Measurements from ENCODE around the gene OXSM.

Gene OXSM

GRCh38 chr3:25789596-25790556 is at the start of gene OXSM:
TSS of gene OXSM (plus strand) at chr3:25790090. CDS start at chr3:25791021, 931 bp downstream.
- peak; percentile 84 for DNase-seq

GRCh38 chr3:25744470-25744869 is 45.4 kb upstream of the OXSM start:
- no peak for DNase-seq

GRCh38 chr3:25747033-25747432 is 42.9 kb upstream of the OXSM start:
- DNase-seq = no peak

DNA sequence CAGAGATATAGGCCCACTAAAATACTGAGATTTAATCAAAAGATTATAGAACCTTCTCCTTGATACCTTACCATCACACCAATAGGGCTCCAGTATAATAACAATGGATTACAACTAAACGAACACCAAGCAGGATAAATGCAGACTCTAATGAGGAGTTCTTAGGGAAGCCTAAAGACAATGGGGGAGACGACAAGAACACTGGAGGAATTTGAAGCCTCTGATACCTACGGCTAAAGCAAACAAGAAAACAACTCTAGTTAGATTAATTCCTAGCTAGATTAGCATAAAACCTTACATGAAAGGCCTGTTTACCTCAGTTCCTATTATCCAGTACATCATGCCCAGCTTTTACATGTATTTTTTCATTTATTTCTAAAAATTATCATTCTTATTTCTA is 41.7 kb upstream of the OXSM start:
- no peak for DNase-seq

- no peak for DNase-seq
Observed at GRCh38 chr3:25749031-25749581, 40.8 kb upstream of the OXSM start.

GRCh38 chr3:25751048-25751447 is 38.8 kb upstream of the OXSM start:
- DNase-seq = no peak

DNA sequence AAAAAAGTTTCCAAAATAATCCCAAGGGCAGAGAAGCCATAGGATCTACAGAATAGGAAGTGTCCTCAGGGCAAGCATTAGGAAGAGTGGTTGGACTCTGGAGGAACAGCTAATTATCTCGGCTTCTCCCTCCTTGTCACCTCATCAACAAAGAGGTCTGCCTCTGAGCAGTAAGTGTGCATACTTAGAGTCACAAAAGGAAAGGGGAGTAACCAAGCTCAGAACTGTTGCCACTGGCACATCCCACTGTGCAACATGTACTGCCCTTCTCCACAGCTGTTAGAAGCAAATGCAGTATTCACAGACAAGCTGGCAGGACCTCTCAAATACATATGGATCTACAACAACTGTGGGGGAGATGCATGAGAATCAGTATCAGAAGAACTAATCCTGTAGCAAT is 38.2 kb upstream of the OXSM start:
- no peak for DNase-seq

- no peak for DNase-seq
Observed at GRCh38 chr3:25768851-25769250, 21.0 kb upstream of the OXSM start.

DNA sequence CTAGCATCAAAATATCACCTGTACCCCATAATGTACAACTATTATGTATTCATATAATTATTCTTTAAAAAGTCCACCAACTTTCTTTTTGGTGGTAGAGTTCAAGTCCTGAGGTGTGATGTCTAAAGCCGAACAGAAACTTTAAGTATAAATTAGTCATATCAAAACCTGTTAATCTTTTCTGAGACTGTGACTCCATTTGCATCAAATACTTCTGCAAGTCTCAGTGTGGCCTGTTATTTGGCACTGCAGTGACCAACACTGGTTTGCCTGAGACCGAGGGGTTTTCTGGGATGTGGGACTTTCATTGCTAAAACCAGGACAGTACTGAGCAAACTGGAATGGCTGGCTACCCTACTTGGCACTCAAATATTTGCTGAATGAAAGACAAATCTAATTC is 14.0 kb upstream of the OXSM start:
- no peak for DNase-seq

- no peak for DNase-seq
Observed at GRCh38 chr3:25780618-25781017, 9.3 kb upstream of the OXSM start.

DNA sequence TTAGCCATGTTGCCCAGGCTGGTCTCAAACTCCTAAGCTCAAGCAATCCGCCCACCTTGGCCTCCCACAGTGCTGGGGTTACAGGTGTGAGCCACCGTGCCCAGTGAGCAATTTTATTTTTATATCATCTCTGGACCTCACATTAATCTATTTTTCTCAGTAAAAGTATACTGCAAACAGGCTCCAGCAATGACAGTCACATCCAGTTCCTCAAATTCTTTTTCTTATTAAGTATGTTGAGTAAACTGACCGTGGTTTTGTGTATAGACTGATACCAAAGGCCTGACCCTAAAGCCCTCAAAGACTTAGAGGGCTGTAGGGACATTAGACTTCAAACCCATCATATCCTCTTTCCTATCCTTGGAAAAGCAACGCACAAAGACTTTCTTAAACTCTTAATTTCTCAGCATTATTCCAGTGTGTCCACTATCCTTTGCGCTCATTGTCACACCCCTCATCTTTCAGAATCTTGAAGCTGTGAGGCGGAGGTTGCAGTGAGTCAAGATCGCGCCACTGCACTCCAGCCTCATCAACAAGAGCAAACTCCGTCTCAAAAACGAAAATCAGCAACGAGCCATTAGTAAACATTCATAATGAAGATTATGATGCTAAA is 8.6 kb upstream of the OXSM start:
- DNase-seq = no peak

DNA sequence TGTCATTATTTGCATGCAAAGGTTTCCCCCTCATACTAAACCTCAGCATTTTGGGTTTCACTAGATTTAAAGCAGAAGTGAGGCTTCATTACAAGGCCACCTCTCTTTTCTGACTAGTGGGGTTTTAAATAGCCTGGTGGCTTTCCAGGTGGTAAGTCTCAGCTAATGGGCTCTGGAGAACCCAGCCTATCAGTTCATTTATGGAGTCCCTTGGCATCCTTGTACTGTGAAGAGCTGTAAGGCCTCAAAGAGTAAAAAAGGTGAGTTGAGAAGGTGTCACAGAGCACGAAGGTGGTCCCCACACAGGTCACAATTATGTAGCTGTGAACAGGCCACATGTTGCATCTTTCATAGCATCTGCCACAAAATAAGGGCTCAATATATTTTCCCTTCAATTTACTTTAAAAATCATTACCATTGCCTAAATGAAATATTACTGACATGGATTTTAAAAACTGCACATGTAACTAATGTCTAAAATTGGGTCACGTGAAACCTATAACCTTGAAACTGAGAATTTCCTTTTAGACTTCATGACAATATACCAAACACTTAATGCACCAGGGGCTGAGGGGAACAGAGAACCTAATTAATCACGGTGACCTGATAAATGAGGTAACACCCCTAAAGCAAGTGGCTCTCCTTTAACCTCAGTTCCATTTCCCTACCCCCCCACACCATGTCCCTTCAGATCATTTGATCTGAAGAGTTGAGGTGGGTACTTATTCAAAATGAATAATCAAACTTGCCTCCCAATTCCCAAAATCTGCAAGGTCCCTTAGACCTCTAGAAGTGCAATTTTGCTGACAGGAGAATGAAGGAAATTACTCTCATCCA is 7.9 kb upstream of the OXSM start:
- DNase-seq = no peak

- no peak for DNase-seq
Observed at GRCh38 chr3:25782636-25782937, 7.3 kb upstream of the OXSM start.

- peak; percentile 79 for DNase-seq
Observed at GRCh38 chr3:25782938-25783660, 6.8 kb upstream of the OXSM start, which contains the start of gene NGLY1. TSS of gene NGLY1 (minus strand) at chr3:25783443. CDS start at chr3:25783390, 53 bp downstream.

- no peak for DNase-seq
Observed at GRCh38 chr3:25783661-25784512, 6.0 kb upstream of the OXSM start.

- no peak for DNase-seq
Observed at GRCh38 chr3:25784971-25785370, 4.9 kb upstream of the OXSM start.

DNA sequence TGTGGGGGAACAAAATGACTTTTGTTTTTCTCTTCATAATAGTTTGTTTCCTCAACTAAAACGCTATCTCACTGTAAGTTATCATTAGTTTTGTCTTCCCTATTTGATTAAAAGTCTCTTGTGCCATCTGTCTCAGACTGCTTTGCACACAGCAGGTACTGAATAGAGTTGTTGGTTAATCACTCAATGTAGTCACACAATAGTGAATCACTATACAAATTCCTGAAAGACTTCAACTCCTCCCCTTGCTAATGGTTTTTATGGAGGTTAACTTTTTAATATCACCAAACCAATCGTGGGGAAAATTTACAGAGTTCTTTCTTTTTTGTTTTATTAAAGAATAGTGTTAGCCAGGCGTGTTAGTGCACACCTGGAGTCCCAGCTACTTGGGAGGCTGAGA is 4.1 kb upstream of the OXSM start:
- DNase-seq = no peak

DNA sequence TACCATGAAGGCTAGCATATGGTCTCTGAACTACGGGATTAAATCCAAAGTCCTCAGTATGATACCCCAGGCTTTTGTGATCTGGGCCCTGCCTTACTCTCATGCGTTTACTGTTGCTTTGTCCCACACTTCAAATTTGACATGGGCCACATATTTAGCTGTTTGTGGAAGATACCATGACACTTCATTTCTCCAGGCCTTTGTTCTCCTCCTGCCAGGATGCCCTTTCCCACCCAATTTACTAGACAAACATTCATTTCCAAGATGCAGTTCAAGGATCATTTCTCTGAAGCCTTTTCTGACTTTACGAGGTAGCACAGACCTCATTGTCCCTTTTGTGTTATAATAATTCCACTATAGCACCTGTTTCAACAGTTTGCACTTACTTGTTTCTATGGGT is 2.2 kb upstream of the OXSM start:
- DNase-seq = no peak

- DNase-seq = no peak
Observed at GRCh38 chr3:25789209-25789595, 688 bp upstream of the OXSM start.

DNA sequence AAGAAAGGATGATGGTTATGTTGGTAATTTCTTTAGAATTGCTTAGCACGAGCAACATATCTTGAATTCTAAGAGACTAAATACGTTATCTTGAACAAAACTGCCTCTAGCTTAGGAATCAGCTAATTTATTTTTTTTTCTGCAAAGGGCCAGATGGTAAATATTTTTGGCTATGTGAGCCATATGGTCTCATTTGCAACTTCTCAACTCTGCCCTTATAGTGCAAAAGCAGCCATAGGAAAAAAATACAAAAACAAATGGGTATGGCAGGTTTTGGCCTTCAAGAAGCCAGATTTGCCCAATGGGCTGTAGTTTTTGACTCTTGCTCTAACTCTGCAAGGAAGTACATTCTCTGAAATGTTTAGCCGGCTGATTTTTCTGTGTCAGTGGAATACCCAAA is 11.9 kb downstream of the OXSM start:
- no peak for DNase-seq

GRCh38 chr3:25803833-25804232 is 13.9 kb downstream of the OXSM start:
- DNase-seq = no peak

DNA sequence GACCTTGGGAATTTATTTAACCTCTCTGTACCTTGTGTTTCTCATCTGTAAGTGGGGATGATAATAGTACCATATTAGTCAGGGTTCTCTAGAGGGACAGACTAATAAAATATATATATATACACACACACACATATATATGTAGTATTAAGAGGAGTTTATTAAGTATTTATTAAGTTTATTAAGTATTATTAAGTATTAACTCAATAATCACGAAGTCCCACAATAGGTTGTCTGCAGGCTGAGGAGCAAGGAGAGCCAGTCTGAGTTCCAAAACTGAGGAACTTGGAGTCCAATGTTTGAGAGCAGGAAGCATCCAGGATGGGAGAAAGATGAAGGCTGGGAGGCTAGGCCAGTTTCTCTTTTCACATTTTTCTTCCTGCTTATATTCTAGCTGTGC is 14.8 kb downstream of the OXSM start:
- no peak for DNase-seq

Measured in activated gamma-delta T cell treated with Interleukin-2 at 50 U/mL for 16 hours (primary cell).